Gastroesophageal sphincter (tissue), 4 donors: ENCODE data around the gene MPP2. TPM values are rescaled to one million over a fixed set of nuclear protein-coding genes. Genes with fewer than 3 reads are reported as not detected.

ENCODE experiments used
- ATAC-seq: fragments of 150-250 bp; one replicate; pipeline ENCODE4 v1.9.1; 2016; ENCODE audit warnings: mild to moderate bottlenecking, moderate library complexity
- H3K27ac ChIP-seq, 4 donors: fragments of 200-600 bp; sonication (generic) in 3 of 4; 1 replicate in 3 of 4; 2 replicates in 1 of 4; pipeline ENCODE4 v1.5.1; 2016 to 2019
- H3K27me3 ChIP-seq: fragments of 200-600 bp; sonication (generic); one replicate; pipeline ENCODE4 v1.5.1; 2019
- H3K36me3 ChIP-seq, 2 donors: fragments of 200-600 bp; sonication (generic); one replicate each; pipeline ENCODE4 v1.5.1; 2019; ENCODE audit warnings: control low read depth in 1 of 2
- H3K4me1 ChIP-seq, 3 donors: fragments of 200-600 bp; sonication (generic); 1 replicate in 2 of 3; 2 replicates in 1 of 3; pipeline ENCODE4 v1.5.1; 2016 to 2019; ENCODE audit warnings: control low read depth in 2 of 3
- H3K4me3 ChIP-seq, 2 donors: fragments of 200-600 bp; sonication (generic); one replicate each; pipeline ENCODE4 v1.5.1; 2019; ENCODE audit warnings: mild to moderate bottlenecking in 1 of 2, moderate library complexity in 1 of 2
- H3K9me3 ChIP-seq, 3 donors: fragments of 200-600 bp; sonication (generic); one replicate each; pipeline ENCODE4 v1.5.1; 2017 to 2019; ENCODE audit warnings: control low read depth in 2 of 3
- EP300 ChIP-seq: sonication (generic); formaldehyde crosslinking; IDR thresholded peaks from one replicate; pipeline ENCODE4 v1.6.1; 2017; ENCODE audit warnings: antibody characterized with exemption, mild to moderate bottlenecking
- POLR2A ChIP-seq, 2 donors: fragments of 450-650 bp; IDR thresholded peaks; one replicate each; pipeline ENCODE4 v1.6.1; 2017; ENCODE audit warnings: antibody characterized with exemption in 2 of 2, mild to moderate bottlenecking in 2 of 2, moderate library complexity in 1 of 2
- POLR2AphosphoS5 ChIP-seq: sonication (generic); formaldehyde crosslinking; IDR thresholded peaks from one replicate; pipeline ENCODE4 v1.6.1; 2017; ENCODE audit warnings: antibody characterized with exemption
- WGBS, 2 donors: methylation state at CpG; one replicate each; pipeline ENCODE4 v1.1.5; 2018; ENCODE audit warnings: low coverage in 1 of 2; 5-methylcytosine and 5-hydroxymethylcytosine counted together
- total RNA-seq, 4 donors: library from RNA; depleted of rRNA; stranded (reverse); fragments of >200 nt; gene quantifications; one replicate each; pipeline ENCODE4 v1.1.0, GENCODE V29; 2016
- TF ChIP-seq, protein P1 (sequence below), 4 experiments: fragments of 200-600 bp in 2 of 4; fragments of 450-650 bp in 2 of 4; sonication (generic) in 1 of 4; IDR thresholded peaks; one replicate each; pipeline ENCODE4 v1.5.1; 2017 to 2019; ENCODE audit warnings: antibody characterized with exemption in 4 of 4, mild to moderate bottlenecking in 2 of 4, moderate library complexity in 2 of 4

Gene MPP2
- total RNA-seq, 4 donors from 2014 or later, result 6.3 to 20.9 (median 15.1) TPM

DNA sequence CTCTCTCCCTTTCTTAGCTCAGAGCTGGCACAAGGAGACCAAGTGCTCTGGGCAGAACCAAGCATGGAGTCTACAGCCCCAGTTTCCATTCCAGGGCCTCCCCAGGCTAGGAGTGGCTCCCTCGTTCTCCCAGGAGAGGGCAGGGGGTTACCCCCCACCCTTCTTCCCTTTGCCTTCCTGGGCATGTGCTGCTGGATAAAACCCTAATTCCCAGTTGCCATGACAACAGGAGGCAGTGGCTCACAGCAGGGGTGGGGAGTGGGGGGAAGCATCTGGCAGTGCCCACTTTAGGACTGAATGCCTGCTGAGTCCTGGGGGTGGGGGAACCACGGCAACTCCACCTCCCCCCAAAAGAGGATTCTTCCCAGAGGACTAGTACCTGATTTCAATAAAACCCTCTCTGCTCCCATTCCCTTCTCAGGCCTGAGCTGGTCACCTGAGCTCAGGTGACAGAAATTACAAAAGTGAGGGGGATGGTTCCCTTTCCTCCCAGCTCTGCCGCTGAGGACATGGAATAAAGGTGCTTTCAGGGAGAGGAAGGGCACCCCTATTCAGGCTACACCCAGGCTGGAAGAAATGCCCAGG lies 1.8 kb downstream of the MPP2 start:
- peaks cover 0 to 69% (median 22%) of the 10 kb centered on the region in 3 donors for H3K4me1 ChIP-seq
- no peaks in the 10 kb centered on the region for H3K9me3 ChIP-seq
- TF ChIP-seq, protein P1, sequence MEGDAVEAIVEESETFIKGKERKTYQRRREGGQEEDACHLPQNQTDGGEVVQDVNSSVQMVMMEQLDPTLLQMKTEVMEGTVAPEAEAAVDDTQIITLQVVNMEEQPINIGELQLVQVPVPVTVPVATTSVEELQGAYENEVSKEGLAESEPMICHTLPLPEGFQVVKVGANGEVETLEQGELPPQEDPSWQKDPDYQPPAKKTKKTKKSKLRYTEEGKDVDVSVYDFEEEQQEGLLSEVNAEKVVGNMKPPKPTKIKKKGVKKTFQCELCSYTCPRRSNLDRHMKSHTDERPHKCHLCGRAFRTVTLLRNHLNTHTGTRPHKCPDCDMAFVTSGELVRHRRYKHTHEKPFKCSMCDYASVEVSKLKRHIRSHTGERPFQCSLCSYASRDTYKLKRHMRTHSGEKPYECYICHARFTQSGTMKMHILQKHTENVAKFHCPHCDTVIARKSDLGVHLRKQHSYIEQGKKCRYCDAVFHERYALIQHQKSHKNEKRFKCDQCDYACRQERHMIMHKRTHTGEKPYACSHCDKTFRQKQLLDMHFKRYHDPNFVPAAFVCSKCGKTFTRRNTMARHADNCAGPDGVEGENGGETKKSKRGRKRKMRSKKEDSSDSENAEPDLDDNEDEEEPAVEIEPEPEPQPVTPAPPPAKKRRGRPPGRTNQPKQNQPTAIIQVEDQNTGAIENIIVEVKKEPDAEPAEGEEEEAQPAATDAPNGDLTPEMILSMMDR (IDR thresholded peaks at IDR 0.05), result no peak
- TF ChIP-seq EP300 (no peak), POLR2A (IDR thresholded peaks at IDR 0.05) (no peak), POLR2AphosphoS5 (no peak)
- H3K36me3 ChIP-seq, result peaks cover 0 to 23% of the 10 kb centered on the region in 2 donors
- H3K4me3 ChIP-seq, result peak overlapping the region in 1 of 2 donors; percentile 79
- ATAC-seq, result no peak
- peak overlapping the region in 3 of 4 donors; percentile 93 to 96 (median 96) for H3K27ac ChIP-seq
- peaks cover 13% of the 10 kb centered on the region for H3K27me3 ChIP-seq
- no CpG with 5 or more reads among the region's 3 CpGs for WGBS, 2 donors

DNA sequence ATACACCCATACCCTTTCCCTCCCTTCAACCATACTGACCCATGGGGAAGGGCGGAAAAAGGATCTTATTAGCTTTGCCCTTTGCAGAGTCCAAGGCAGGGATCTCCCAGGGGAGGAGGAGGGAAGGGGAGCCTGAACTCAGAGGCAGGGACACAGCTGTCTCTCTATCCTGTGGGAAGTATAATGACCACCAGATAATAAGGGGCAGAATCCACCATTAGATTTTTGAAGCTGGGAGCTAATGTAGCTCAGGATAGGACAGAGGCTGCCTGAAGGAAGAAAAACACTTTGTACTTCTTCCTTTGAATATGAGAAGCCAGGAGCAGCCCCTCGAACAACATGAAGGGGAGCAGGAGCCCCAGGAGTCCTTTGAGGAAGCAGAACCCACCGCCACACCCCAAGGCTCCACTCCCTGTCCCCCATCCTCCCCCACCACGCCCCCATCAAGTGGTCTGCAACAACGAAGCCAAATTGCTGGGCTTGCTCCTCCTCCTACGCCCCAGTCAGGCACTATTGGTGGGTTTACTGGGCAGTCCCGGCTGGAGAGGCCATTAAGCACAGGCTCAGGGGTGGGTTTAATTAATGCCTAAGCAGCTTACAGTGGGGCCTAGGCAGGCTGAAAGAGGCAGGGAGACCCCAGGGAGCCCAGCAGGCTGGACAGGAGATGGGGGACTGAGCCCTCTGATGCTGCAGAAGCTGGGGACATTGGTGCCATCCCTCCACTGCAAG lies 5.3 kb downstream of the MPP2 start:
- no peak for TF ChIP-seq POLR2AphosphoS5
- TF ChIP-seq EP300, result no peak
- TF ChIP-seq POLR2A (IDR thresholded peaks at IDR 0.05), result no peak
- TF ChIP-seq, protein P1 (IDR thresholded peaks at IDR 0.05), result no peak
- H3K27me3 ChIP-seq, result peaks cover 13% of the 10 kb centered on the region
- no peak for ATAC-seq
- peaks cover 0 to 35% of the 10 kb centered on the region in 2 donors for H3K36me3 ChIP-seq
- H3K9me3 ChIP-seq, result no peaks in the 10 kb centered on the region
- no peak overlapping the region for H3K27ac ChIP-seq
- peaks cover 0 to 62% (median 22%) of the 10 kb centered on the region in 3 donors for H3K4me1 ChIP-seq
- 87% methylated on average over 2 of the region's 7 CpGs; no CpG with 5 or more reads in 1 of the 2 donors for WGBS, 2 donors
- no peak overlapping the region for H3K4me3 ChIP-seq

GRCh38 chr17:43900858-43901754 lies 6.2 kb downstream of the MPP2 start:
- 17 to 64% methylated on average over 2 to 3 of the region's 13 CpGs for WGBS, 2 donors
- no peak overlapping the region for H3K27ac ChIP-seq
- no peak for ATAC-seq
- H3K36me3 ChIP-seq, result peaks cover 0 to 45% of the 10 kb centered on the region in 2 donors
- peaks cover 9% of the 10 kb centered on the region for H3K27me3 ChIP-seq
- peaks cover 0 to 52% (median 18%) of the 10 kb centered on the region in 3 donors for H3K4me1 ChIP-seq
- no peaks in the 10 kb centered on the region for H3K9me3 ChIP-seq
- TF ChIP-seq POLR2AphosphoS5 (no peak), POLR2A (IDR thresholded peaks at IDR 0.05) (no peak), EP300 (no peak)
- TF ChIP-seq, protein P1 (IDR thresholded peaks at IDR 0.05), result no peak
- H3K4me3 ChIP-seq, result peak overlapping the region; percentile 15 to 51

DNA sequence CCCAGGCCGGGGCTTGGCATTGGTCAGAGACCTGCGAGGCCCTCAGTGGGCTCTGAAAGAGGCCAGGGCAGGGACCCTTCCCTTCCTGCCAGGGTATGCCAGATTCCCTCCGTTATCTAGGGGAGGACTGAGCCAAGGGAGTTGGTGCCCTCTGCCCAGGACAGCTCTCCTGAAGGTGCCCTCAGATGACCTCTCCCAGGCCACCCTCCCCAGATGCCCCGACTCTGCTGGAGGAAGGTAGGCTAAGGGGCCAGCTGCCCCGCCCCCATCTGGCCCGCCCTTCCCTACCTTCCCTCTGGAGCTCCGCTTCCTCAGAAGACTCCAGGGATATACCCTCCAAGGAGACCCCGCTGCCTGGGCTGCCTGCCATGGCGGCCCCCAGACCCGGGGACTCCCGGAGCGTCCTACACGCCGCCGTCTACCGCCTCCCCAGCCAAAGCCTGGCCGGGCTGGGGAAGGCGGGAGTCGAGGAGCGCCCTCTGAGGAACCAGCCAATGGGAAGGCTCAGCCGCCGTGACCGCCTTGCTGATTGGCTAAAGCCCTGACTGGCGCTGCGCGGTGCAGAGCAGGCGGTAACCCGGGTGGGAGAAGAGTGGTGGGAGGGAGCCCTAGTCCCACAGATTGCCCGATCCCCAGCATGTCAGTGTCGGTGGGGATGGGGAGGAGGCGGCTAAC lies 7.0 kb downstream of the MPP2 start:
- no peaks in the 10 kb centered on the region for H3K9me3 ChIP-seq
- H3K36me3 ChIP-seq, result peaks cover 0 to 52% of the 10 kb centered on the region in 2 donors
- peaks cover under 1% of the 10 kb centered on the region for H3K27me3 ChIP-seq
- no peak for TF ChIP-seq POLR2AphosphoS5
- TF ChIP-seq, protein P1 (IDR thresholded peaks at IDR 0.05), result no peak
- TF ChIP-seq EP300, result no peak
- TF ChIP-seq POLR2A (IDR thresholded peaks at IDR 0.05), result no peak
- H3K27ac ChIP-seq, result no peak overlapping the region
- peak; percentile 98 for ATAC-seq
- peak overlapping the region; percentile 15 to 51 for H3K4me3 ChIP-seq
- WGBS, 2 donors, result no CpG with 5 or more reads among the region's 31 CpGs
- peaks cover 0 to 45% (median 11%) of the 10 kb centered on the region in 3 donors for H3K4me1 ChIP-seq
